GM12878 (cell line): ENCODE data around the gene MMP1. TPM values are rescaled to one million over a fixed set of nuclear protein-coding genes. Genes with fewer than 3 reads are reported as not detected.
"Not testable (repeated sequence)": the region's sequence is repeated elsewhere in the genome, so short reads cannot be mapped to it uniquely, and the experiment has no call there.

Experiments used
- ATAC-seq: fragments of 200-7000 bp; cut with Tn5 transposase; 3 replicates; pipeline ENCODE4 v1.9.1; 2020; ENCODE audit warnings: mild to moderate bottlenecking, moderate library complexity
- BruUV-seq: library from RNA; stranded (reverse); fragments of 400-500 nt; replicated peaks from 2 replicates; lab custom pipeline; 2021; lab: Mats Ljungman, UMichigan
- CTCF ChIA-PET: fragments of 300-600 bp; sonication (Branson Sonifier 250); formaldehyde crosslinking; extraction: SDS; loops from one replicate; lab custom pipeline; 2021; ENCODE audit warnings: inconsistent platforms; lab: Yijun Ruan, JAX
- POLR2A ChIA-PET: fragments of 350-600 bp; formaldehyde crosslinking; extraction: SDS; loops from one replicate; lab custom pipeline; 2021; ENCODE audit warnings: inconsistent platforms; lab: Charles Lee
- RAD21 ChIA-PET: fragments of 300-600 bp; sonication (Branson Sonifier 250); formaldehyde crosslinking; loops from one replicate; lab custom pipeline; 2023; ENCODE audit warnings: antibody characterized with exemption; ENCODE audit not compliant: unreplicated experiment; lab: Charles Lee
- SMC1A ChIA-PET: fragments of 300-600 bp; sonication (Branson Sonifier 250); formaldehyde crosslinking; loops from one replicate; lab custom pipeline; 2023; ENCODE audit not compliant: unreplicated experiment, uncharacterized antibody; lab: Charles Lee
- DNase-seq: peaks from one replicate; pipeline ENCODE4 v3.0.0-alpha.2; 2011; ENCODE audit warnings: low read depth, low spot score
- FAIRE-seq: peaks from 3 replicates; lab custom pipeline; 2011; peaks lifted over from hg19 to GRCh38; lab: Jason Lieb, UNC
- H2AFZ ChIP-seq: 2 replicates; pipeline ENCODE4 v1.6.0; 2011; ENCODE audit warnings: low read depth, low read length, control low read depth; ENCODE audit not compliant: control insufficient read depth
- H3K27ac ChIP-seq: 2 replicates; pipeline ENCODE4 v1.5.1; 2011; ENCODE audit warnings: control low read depth; ENCODE audit not compliant: control insufficient read depth, insufficient read depth
- H3K27me3 ChIP-seq, 2 experiments: replicated peaks in 1 of 2; 2 replicates each; pipeline versions ENCODE4 v1.6.0 to v1.6.1; 2011; ENCODE audit warnings: low read length in 1 of 2; ENCODE audit not compliant: control insufficient read depth in 2 of 2, insufficient read depth in 2 of 2
- H3K36me3 ChIP-seq, 2 experiments: 2 replicates each; pipeline ENCODE4 v1.5.1; 2011; ENCODE audit warnings: low read length in 1 of 2; ENCODE audit not compliant: control insufficient read depth in 2 of 2, insufficient read depth in 2 of 2
- H3K4me1 ChIP-seq: 2 replicates; pipeline ENCODE4 v1.6.1; 2011; ENCODE audit warnings: mild to moderate bottlenecking, low read length, moderate library complexity, mixed read lengths; ENCODE audit not compliant: control insufficient read depth, insufficient read depth
- H3K4me2 ChIP-seq: 2 replicates; pipeline ENCODE4 v1.6.0; 2011; ENCODE audit warnings: control low read depth; ENCODE audit not compliant: control insufficient read depth, insufficient read depth
- H3K4me3 ChIP-seq: fragments of 200-600 bp; sonication (generic); 2 replicates; pipeline ENCODE4 v1.5.1; 2016
- H3K79me2 ChIP-seq: 2 replicates; pipeline ENCODE4 v1.6.0; 2011; ENCODE audit warnings: low read length; ENCODE audit not compliant: control insufficient read depth, insufficient read depth
- H3K9ac ChIP-seq: 2 replicates; pipeline ENCODE4 v1.8.0; 2011; ENCODE audit warnings: low read length, control low read depth, mixed read lengths; ENCODE audit not compliant: control insufficient read depth, insufficient read depth
- H3K9me3 ChIP-seq: replicated peaks from 3 replicates; pipeline ENCODE4 v1.5.1; 2011; ENCODE audit warnings: mild to moderate bottlenecking, low read length; ENCODE audit not compliant: control insufficient read depth, insufficient read depth
- H4K20me1 ChIP-seq: 2 replicates; pipeline ENCODE4 v1.6.0; 2011; ENCODE audit not compliant: control insufficient read depth, insufficient read depth
- CHD4 ChIP-seq: fragments of 200-600 bp; sonication (generic); IDR thresholded peaks from 2 replicates; pipeline ENCODE4 v1.6.1; 2016; ENCODE audit warnings: mild to moderate bottlenecking
- CREB1 ChIP-seq: IDR thresholded peaks from 2 replicates; pipeline ENCODE4 v1.6.1; 2012; ENCODE audit warnings: low read depth, mild to moderate bottlenecking, inconsistent platforms
- SKIL ChIP-seq: fragments of 450-650 bp; IDR thresholded peaks from 2 replicates; pipeline ENCODE4 v1.6.1; 2017; ENCODE audit warnings: mild to moderate bottlenecking, low read depth, inconsistent platforms; ENCODE audit not compliant: poor library complexity, severe bottlenecking
- SPI1 ChIP-seq: IDR thresholded peaks from 2 replicates; pipeline ENCODE4 v1.6.1; 2011; ENCODE audit warnings: low read depth, mild to moderate bottlenecking, low read length, moderate library complexity, borderline replicate concordance; ENCODE audit not compliant: insufficient read depth
- STAT1 ChIP-seq: fragments of 450-650 bp; conservative IDR thresholded peaks from 2 replicates; pipeline ENCODE4 v1.6.1; 2014; ENCODE audit warnings: antibody characterized with exemption, mild to moderate bottlenecking
- USF2 ChIP-seq: IDR thresholded peaks from 2 replicates; pipeline ENCODE4 v1.6.1; 2011; ENCODE audit warnings: low read depth, low read length, improper control_type of control experiment, borderline replicate concordance
- ZBTB33 ChIP-seq: fragments of 450-650 bp; IDR thresholded peaks from 2 replicates; pipeline ENCODE4 v1.6.1; 2017; ENCODE audit warnings: mild to moderate bottlenecking
- WGBS: methylation state at CpG from one replicate; pipeline ENCODE4 v1.1.6; 2016; ENCODE audit warnings: low lambda C conversion rate; ENCODE audit not compliant: insufficient replicate concordance, insufficient coverage; ENCODE audit errors: missing lambda C conversion rate; 5-methylcytosine and 5-hydroxymethylcytosine counted together
- in situ Hi-C: fragments of 300-500 bp; cut with MboI; formaldehyde crosslinking; loops from 9 replicates; pipeline ENCODE4 v1.14.3; 2018; ENCODE audit warnings: mixed read lengths
- intact Hi-C: fragments of 100-400 bp; cut with micrococcal nuclease; formaldehyde crosslinking; loops from one replicate; pipeline ENCODE4 v1.14.2; 2022; ENCODE audit not compliant: unreplicated experiment
- polyA plus RNA-seq, 11 experiments: library from polyadenylated mRNA; depleted of rRNA in 4 of 11; unstranded in 6 of 11; stranded (reverse) in 5 of 11; fragments of >200 nt; fragmentation: Nextera tagmentation in 4 of 11; fragmentation: Illumina TruSeq in 1 of 11; extraction: Ambion mirVana in 4 of 11; extraction: Trizol in 1 of 11; gene quantifications; 1 replicate in 1 of 11; 2 replicates in 10 of 11; pipeline versions ENCODE4 v1.2.1 to v1.2.3, GENCODE V29; 2011 to 2016; ENCODE audit warnings: inconsistent platforms in 2 of 11, missing spikeins in 2 of 11, low read depth in 1 of 11
- total RNA-seq, 4 experiments: library from RNA; depleted of rRNA in 3 of 4; stranded (reverse); fragments of >200 nt in 3 of 4; fragmentation: Illumina TruSeq in 1 of 4; extraction: Trizol in 1 of 4; gene quantifications; 2 replicates each; pipeline versions ENCODE4 v1.2.1 to v1.2.3, GENCODE V29; 2013 to 2021

The MMP1 gene
- total and polyA plus RNA-seq, 10 of the 15 experiments (the other 5 are each of a cell fraction or from before 2014, with no cell fraction given), result not detected

DNA sequence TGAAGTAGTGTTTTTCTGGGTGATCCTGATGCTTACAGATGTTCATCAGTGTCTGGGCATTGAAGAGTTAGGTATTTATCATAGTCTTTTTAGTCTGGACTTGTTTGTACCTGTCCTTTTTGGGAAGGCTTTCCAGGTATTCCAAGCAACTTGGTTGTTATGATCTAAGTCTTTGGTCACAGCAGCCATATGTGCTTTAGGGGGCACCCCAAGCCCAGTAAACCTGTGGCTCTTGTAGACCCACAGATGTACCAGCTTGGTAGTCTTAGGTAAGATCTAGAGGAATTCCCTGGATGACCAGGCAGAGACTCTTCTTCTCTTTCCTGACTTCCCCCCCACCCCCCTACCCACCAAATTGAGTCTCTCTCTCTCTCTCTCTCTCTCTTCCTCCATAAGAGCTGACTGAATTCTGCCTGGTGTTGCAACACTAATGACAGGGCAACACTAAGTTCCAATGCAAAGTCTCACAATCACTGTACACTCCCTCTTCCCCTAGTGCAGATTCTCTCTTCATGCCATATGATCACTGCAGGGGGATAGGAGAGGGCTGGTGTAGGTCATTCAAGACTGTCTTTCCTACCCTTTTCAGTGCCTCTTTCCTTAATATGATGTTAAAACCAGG, 48.7 kb downstream of the MMP1 start:
- Histone ChIP-seq H3K27me3 (no peaks in the 10 kb centered on the region; a peak in 1 of 4 replicates), H3K36me3 (no peaks in the 10 kb centered on the region), H4K20me1 (no peaks in the 10 kb centered on the region)
- RAD21 ChIA-PET, result interaction anchor here (0.6 kb wide), 1 partner anchor 9 kb away, joined by 3 read pairs; no protein-coding TSS in a partner anchor
- intact Hi-C loops, result no loop called here
- TF ChIP-seq ZBTB33 (no peak), SKIL (no peak), CREB1 (no peak), USF2 (no peak), STAT1 (no peak), SPI1 (no peak), CHD4 (no peak)
- TF ChIP-seq, all 136 proteins: peak for 0
- DNase-seq (no peak), ATAC-seq (no peak), FAIRE-seq (no peak)
- H2AFZ ChIP-seq, result no peak overlapping the region
- no peak overlapping the region for H3K27ac ChIP-seq
- ChIA-PET CTCF (no interaction called here), POLR2A (no interaction called here), SMC1A (interaction anchor here (0.6 kb wide), 1 partner anchor 699 kb away, joined by 3 read pairs; no protein-coding TSS in a partner anchor)
- no TSS peak for BruUV-seq
- in situ Hi-C loops, result no loop called here
- no peak overlapping the region for H3K4me3 ChIP-seq
- H3K4me1 ChIP-seq, result no peaks in the 10 kb centered on the region
- no peaks in the 10 kb centered on the region for H3K9me3 ChIP-seq
- H3K4me2 ChIP-seq, result no peak overlapping the region
- H3K9ac ChIP-seq, result no peak overlapping the region
- no peaks in the 10 kb centered on the region for H3K79me2 ChIP-seq

DNA sequence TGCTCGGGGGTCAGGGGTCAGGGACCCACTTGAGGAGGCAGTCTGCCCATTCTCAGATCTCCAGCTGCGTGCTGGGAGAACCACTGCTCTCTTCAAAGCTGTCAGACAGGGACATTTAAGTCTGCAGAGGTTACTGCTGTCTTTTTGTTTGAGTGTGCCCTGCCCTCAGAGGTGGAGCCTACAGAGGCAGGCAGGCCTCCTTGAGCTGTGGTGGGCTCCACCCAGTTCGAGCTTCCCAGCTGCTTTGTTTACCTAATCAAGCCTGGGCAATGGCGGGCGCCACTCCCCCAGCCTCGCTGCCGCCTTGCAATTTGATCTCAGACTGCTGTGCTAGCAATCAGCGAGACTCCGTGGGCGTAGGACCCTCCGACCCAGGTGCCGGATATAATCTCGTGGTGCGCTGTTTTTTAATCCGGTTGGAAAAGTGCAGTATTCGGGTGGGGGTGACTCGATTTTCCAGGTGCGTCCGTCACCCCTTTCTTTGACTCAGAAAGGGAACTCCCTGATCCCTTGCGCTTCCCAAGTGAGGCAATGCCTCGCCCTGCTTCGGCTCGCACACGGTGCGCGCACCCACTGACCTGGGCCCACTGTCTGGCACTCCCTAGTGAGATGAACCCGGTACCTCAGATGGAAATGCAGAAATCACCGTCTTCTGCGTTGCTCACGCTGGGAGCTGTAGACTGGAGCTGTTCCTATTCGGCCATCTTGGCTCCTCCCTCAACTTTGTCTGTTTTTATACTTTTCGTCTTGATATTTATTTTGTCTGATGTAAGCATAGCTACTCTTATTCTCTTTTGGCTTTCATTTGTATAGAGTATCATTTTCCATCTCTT, 51.0 kb downstream of the MMP1 start:
- H3K9me3 ChIP-seq, H3K4me2 ChIP-seq, H3K4me1 ChIP-seq, H3K27me3 ChIP-seq, H3K9ac ChIP-seq, RAD21 ChIA-PET, BruUV-seq, H3K4me3 ChIP-seq, CTCF ChIA-PET, H3K79me2 ChIP-seq, H3K36me3 ChIP-seq, H2AFZ ChIP-seq, H3K27ac ChIP-seq, FAIRE-seq, in situ Hi-C loops, SMC1A ChIA-PET, ATAC-seq, H4K20me1 ChIP-seq, POLR2A ChIA-PET, intact Hi-C loops, DNase-seq: not testable (repeated sequence)
- WGBS, result 55% methylated on average over 30 of the region's 32 CpGs
